HEK293 (cell line): ENCODE data around the gene TNS3.

Experiments
- KLF7 ChIP-seq: fragments of 450-650 bp; formaldehyde crosslinking; IDR thresholded peaks from 2 replicates; pipeline ENCODE4 v1.5.1; 2016; ENCODE audit warnings: missing biosample characterization, missing genetic modification characterization, borderline replicate concordance
- YY1 ChIP-seq: fragments of 450-650 bp; formaldehyde crosslinking; IDR thresholded peaks from 2 replicates; pipeline ENCODE4 v1.5.1; 2018; ENCODE audit warnings: missing biosample characterization, missing genetic modification characterization
- ZBTB20 ChIP-seq: fragments of 450-650 bp; formaldehyde crosslinking; IDR thresholded peaks from 2 replicates; pipeline ENCODE4 v1.5.1; 2016; ENCODE audit warnings: missing biosample characterization, missing genetic modification characterization
- ZBTB26 ChIP-seq: fragments of 450-650 bp; formaldehyde crosslinking; optimal IDR thresholded peaks from 2 replicates; pipeline ENCODE3; 2016; ENCODE audit warnings: missing biosample characterization, mild to moderate bottlenecking, missing genetic modification characterization
- ZNF121 ChIP-seq: fragments of 450-650 bp; formaldehyde crosslinking; IDR thresholded peaks from 2 replicates; pipeline ENCODE4 v1.5.1; 2016; ENCODE audit warnings: missing biosample characterization, missing genetic modification characterization
- ZNF239 ChIP-seq: fragments of 450-650 bp; formaldehyde crosslinking; IDR thresholded peaks from 2 replicates; pipeline ENCODE4 v1.5.1; 2016; ENCODE audit warnings: missing biosample characterization, missing genetic modification characterization
- ZNF629 ChIP-seq: fragments of 450-650 bp; formaldehyde crosslinking; IDR thresholded peaks from 2 replicates; pipeline ENCODE4 v1.5.1; 2017; ENCODE audit warnings: missing biosample characterization, missing genetic modification characterization
- ZNF654 ChIP-seq: fragments of 450-650 bp; formaldehyde crosslinking; IDR thresholded peaks from 2 replicates; pipeline ENCODE4 v1.5.1; 2016; ENCODE audit warnings: low read depth, missing biosample characterization, missing genetic modification characterization
- ZNF707 ChIP-seq: fragments of 450-650 bp; formaldehyde crosslinking; IDR thresholded peaks from 2 replicates; pipeline ENCODE4 v1.5.1; 2016; ENCODE audit warnings: missing biosample characterization, missing genetic modification characterization
- TF ChIP-seq, protein P1 (sequence below): fragments of 450-650 bp; formaldehyde crosslinking; IDR thresholded peaks from 2 replicates; pipeline ENCODE4 v1.5.1; 2016; ENCODE audit warnings: missing biosample characterization, missing genetic modification characterization

- TF ChIP-seq ZNF121 (no peak), KLF7 (tag by site-specific recombination) (no peak), ZNF239 (no peak), YY1 (tag by site-specific recombination) (no peak), ZBTB26 (tag by site-specific recombination) (no peak), ZNF629 (tag by site-specific recombination) (no peak), ZBTB20 (no peak), ZNF654 (tag by site-specific recombination) (no peak), ZNF707 (tag by site-specific recombination) (no peak)
- TF ChIP-seq, protein P1, sequence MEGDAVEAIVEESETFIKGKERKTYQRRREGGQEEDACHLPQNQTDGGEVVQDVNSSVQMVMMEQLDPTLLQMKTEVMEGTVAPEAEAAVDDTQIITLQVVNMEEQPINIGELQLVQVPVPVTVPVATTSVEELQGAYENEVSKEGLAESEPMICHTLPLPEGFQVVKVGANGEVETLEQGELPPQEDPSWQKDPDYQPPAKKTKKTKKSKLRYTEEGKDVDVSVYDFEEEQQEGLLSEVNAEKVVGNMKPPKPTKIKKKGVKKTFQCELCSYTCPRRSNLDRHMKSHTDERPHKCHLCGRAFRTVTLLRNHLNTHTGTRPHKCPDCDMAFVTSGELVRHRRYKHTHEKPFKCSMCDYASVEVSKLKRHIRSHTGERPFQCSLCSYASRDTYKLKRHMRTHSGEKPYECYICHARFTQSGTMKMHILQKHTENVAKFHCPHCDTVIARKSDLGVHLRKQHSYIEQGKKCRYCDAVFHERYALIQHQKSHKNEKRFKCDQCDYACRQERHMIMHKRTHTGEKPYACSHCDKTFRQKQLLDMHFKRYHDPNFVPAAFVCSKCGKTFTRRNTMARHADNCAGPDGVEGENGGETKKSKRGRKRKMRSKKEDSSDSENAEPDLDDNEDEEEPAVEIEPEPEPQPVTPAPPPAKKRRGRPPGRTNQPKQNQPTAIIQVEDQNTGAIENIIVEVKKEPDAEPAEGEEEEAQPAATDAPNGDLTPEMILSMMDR (tag by site-specific recombination), result no peak
Measured at GRCh38 chr7:47405921-47406800, 175.8 kb downstream of the TNS3 start.
